ENCODE data around the gene CFAP299. TPM values are rescaled to one million over a fixed set of nuclear protein-coding genes. Genes with fewer than 3 reads are reported as not detected.

Gene CFAP299
- polyA plus RNA-seq, 1 experiment, result 1.4 TPM

DNA sequence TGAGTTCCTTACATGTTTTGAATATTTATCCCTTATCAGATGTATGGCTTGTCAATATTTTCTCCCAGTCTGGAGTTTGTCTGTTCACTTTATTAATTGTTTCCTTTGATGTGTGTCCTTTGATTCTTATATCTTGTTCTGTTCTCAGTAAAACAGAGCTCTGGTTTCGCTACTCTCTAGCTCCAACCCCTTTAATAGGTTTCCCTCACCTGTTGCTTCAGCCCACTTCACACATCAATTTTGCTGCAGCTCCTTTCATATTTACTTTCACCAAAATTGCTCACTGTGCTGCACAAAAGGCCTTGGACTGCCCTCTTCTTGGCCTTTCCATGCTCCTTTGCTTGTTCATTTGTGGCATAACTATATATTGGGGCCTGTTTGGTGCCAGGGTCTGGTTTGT, 85.1 kb downstream of the CFAP299 start:
- H3K4me3 ChIP-seq (ENCODE audit: low read depth, low read length), result no peak overlapping the region
- no peaks in the 10 kb centered on the region for H3K27me3 ChIP-seq (ENCODE audit: control insufficient read depth, insufficient read depth, low read length)
- TF ChIP-seq, protein P1, sequence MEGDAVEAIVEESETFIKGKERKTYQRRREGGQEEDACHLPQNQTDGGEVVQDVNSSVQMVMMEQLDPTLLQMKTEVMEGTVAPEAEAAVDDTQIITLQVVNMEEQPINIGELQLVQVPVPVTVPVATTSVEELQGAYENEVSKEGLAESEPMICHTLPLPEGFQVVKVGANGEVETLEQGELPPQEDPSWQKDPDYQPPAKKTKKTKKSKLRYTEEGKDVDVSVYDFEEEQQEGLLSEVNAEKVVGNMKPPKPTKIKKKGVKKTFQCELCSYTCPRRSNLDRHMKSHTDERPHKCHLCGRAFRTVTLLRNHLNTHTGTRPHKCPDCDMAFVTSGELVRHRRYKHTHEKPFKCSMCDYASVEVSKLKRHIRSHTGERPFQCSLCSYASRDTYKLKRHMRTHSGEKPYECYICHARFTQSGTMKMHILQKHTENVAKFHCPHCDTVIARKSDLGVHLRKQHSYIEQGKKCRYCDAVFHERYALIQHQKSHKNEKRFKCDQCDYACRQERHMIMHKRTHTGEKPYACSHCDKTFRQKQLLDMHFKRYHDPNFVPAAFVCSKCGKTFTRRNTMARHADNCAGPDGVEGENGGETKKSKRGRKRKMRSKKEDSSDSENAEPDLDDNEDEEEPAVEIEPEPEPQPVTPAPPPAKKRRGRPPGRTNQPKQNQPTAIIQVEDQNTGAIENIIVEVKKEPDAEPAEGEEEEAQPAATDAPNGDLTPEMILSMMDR (IDR thresholded peaks at IDR 0.05; ENCODE audit: low read depth, low read length), result no peak
- ChIA-PET POLR2A (no interaction called here), CTCF (no interaction called here)
- H3K9me3 ChIP-seq (ENCODE audit: control insufficient read depth, insufficient read depth, low read length), result no peaks in the 10 kb centered on the region
- no peak overlapping the region for H3K27ac ChIP-seq (ENCODE audit: low read depth, low read length)
- no peak for DNase-seq (ENCODE audit: low read depth, low spot score)

- no peaks in the 10 kb centered on the region for H3K9me3 ChIP-seq (ENCODE audit: control insufficient read depth, insufficient read depth, low read length)
- no peak overlapping the region for H3K4me3 ChIP-seq (ENCODE audit: low read depth, low read length)
- POLR2A ChIA-PET, result no interaction called here
- no peak overlapping the region for H3K27ac ChIP-seq (ENCODE audit: low read depth, low read length)
- no peaks in the 10 kb centered on the region for H3K27me3 ChIP-seq (ENCODE audit: control insufficient read depth, insufficient read depth, low read length)
- CTCF ChIA-PET, result no interaction called here
- TF ChIP-seq, protein P1 (IDR thresholded peaks at IDR 0.05; ENCODE audit: low read depth, low read length), result no peak
- DNase-seq (ENCODE audit: low read depth, low spot score), result no peak
These were observed 87.3 kb downstream of the CFAP299 start for GRCh38 chr4:80422727-80423404.

DNA sequence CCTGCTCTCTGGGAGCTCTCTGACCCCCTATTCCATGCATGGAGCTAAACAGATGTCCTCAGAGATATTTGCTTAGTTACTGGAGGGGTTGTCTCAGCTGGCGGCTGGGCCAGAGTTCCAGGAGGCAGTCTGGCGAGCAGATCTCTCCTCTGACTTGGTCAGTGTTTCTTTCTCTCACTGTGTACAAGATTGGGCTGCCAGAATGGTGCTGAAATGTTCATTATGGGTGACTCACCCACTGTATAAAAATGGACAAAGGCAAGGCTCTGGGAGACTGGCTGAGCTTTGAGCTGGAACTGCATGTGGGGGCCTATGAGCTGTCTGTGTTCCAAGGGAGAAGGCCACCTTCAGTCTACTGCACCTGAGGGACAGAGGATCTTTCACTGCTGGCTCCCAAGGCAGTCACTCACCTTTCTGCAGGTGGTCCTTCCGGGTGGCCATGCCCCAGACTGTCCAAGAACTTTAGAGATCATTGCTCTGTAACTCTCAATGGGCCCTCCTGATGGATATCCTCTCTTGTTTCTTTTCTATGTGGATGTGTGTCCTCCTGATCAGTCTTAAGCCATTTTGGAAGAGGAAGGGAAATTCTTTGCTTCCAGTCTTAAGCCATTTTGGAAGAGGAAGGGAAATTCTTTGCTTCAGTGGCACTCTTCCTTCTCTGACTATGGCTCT, 88.2 kb downstream of the CFAP299 start:
- DNase-seq (ENCODE audit: low read depth, low spot score), result no peak
- ChIA-PET CTCF (no interaction called here), POLR2A (no interaction called here)
- H3K27ac ChIP-seq (ENCODE audit: low read depth, low read length), result no peak overlapping the region
- no peaks in the 10 kb centered on the region for H3K27me3 ChIP-seq (ENCODE audit: control insufficient read depth, insufficient read depth, low read length)
- H3K9me3 ChIP-seq (ENCODE audit: control insufficient read depth, insufficient read depth, low read length), result no peaks in the 10 kb centered on the region
- H3K4me3 ChIP-seq (ENCODE audit: low read depth, low read length), result no peak overlapping the region
- TF ChIP-seq, protein P1 (IDR thresholded peaks at IDR 0.05; ENCODE audit: low read depth, low read length), result no peak

- H3K27ac ChIP-seq (ENCODE audit: low read depth, low read length), result no peak overlapping the region
These were observed 88.7 kb downstream of the CFAP299 start for GRCh38 chr4:80424225-80424581.

More at GRCh38 chr4:80424225-80424581, 88.7 kb downstream of the CFAP299 start:
- no peaks in the 10 kb centered on the region for H3K9me3 ChIP-seq (ENCODE audit: control insufficient read depth, insufficient read depth, low read length)
- no peak for DNase-seq (ENCODE audit: low read depth, low spot score)
- TF ChIP-seq, protein P1 (IDR thresholded peaks at IDR 0.05; ENCODE audit: low read depth, low read length), result no peak
- no peaks in the 10 kb centered on the region for H3K27me3 ChIP-seq (ENCODE audit: control insufficient read depth, insufficient read depth, low read length)
- ChIA-PET CTCF (no interaction called here), POLR2A (no interaction called here)
- no peak overlapping the region for H3K4me3 ChIP-seq (ENCODE audit: low read depth, low read length)
